Measurements from ENCODE around the gene LLGL2. TPM values are rescaled to one million over a fixed set of nuclear protein-coding genes. Genes with fewer than 3 reads are reported as not detected.
A peak's percentile ranks its signal among the peaks of the same experiment; 100 is the strongest.
"Not testable (repeated sequence)": the region's sequence is repeated elsewhere in the genome, so short reads cannot be mapped to it uniquely, and the experiment has no call there.

LLGL2 gene
- total RNA-seq, result 44.5 and 63.9 TPM in 2 replicates

- Histone ChIP-seq H3K27me3 (ENCODE audit: control insufficient read depth, insufficient read depth, low read length) (no peaks in the 10 kb centered on the region), H3K36me3 (ENCODE audit: control insufficient read depth, insufficient read depth, low read length) (peaks cover 3% of the 10 kb centered on the region), H3K4me3 (ENCODE audit: low read depth, low read length) (peak within 1 kb of the TSS; percentile 80)
- DNase-seq (ENCODE audit: low read depth), result peak; percentile 73
- TF ChIP-seq CTCF (IDR thresholded peaks at IDR 0.05; ENCODE audit: insufficient read depth, low read length, severe bottlenecking), result peak; percentile 76
- FAIRE-seq, result no peak
These were observed at the start of gene LLGL2 for GRCh38 chr17:75524970-75525805. LLGL2 (plus strand) TSS chr17:75525697; CDS start chr17:75543427, 17,730 bp downstream.

- FAIRE-seq (no peak), DNase-seq (ENCODE audit: low read depth) (no peak)
- Histone ChIP-seq H3K27me3 (ENCODE audit: control insufficient read depth, insufficient read depth, low read length) (no peaks in the 10 kb centered on the region), H3K36me3 (ENCODE audit: control insufficient read depth, insufficient read depth, low read length) (peaks cover 10% of the 10 kb centered on the region), H3K4me3 (ENCODE audit: low read depth, low read length) (no peak overlapping the region)
- TF ChIP-seq CTCF (IDR thresholded peaks at IDR 0.05; ENCODE audit: insufficient read depth, low read length, severe bottlenecking), result no peak
These were observed 49.6 kb upstream of the LLGL2 start for GRCh38 chr17:75475851-75476250.

- TF ChIP-seq CTCF (IDR thresholded peaks at IDR 0.05; ENCODE audit: insufficient read depth, low read length, severe bottlenecking), result no peak
- no peak for FAIRE-seq
These were observed 49.2 kb upstream of the LLGL2 start for GRCh38 chr17:75476271-75476671.

GRCh38 chr17:75476752-75477489, 48.6 kb upstream of the LLGL2 start:
- TF ChIP-seq CTCF (IDR thresholded peaks at IDR 0.05; ENCODE audit: insufficient read depth, low read length, severe bottlenecking), result no peak
- peaks cover 10% of the 10 kb centered on the region for H3K36me3 ChIP-seq (ENCODE audit: control insufficient read depth, insufficient read depth, low read length)
- FAIRE-seq (no peak), DNase-seq (ENCODE audit: low read depth) (no peak)
- H3K27me3 ChIP-seq (ENCODE audit: control insufficient read depth, insufficient read depth, low read length), result no peaks in the 10 kb centered on the region
- no peak overlapping the region for H3K4me3 ChIP-seq (ENCODE audit: low read depth, low read length)

More at GRCh38 chr17:75476271-75476671, 49.2 kb upstream of the LLGL2 start:
- no peak for DNase-seq (ENCODE audit: low read depth)
- Histone ChIP-seq H3K36me3 (ENCODE audit: control insufficient read depth, insufficient read depth, low read length) (peaks cover 10% of the 10 kb centered on the region), H3K4me3 (ENCODE audit: low read depth, low read length) (no peak overlapping the region), H3K27me3 (ENCODE audit: control insufficient read depth, insufficient read depth, low read length) (no peaks in the 10 kb centered on the region)

- not testable (repeated sequence) for H3K27me3 ChIP-seq (ENCODE audit: control insufficient read depth, insufficient read depth, low read length); H3K4me3 ChIP-seq (ENCODE audit: low read depth, low read length); H3K36me3 ChIP-seq (ENCODE audit: control insufficient read depth, insufficient read depth, low read length); FAIRE-seq; DNase-seq (ENCODE audit: low read depth)
These were observed 48.0 kb upstream of the LLGL2 start for GRCh38 chr17:75477490-75477862.

- Histone ChIP-seq H3K27me3 (ENCODE audit: control insufficient read depth, insufficient read depth, low read length) (no peaks in the 10 kb centered on the region), H3K36me3 (ENCODE audit: control insufficient read depth, insufficient read depth, low read length) (peaks cover 8% of the 10 kb centered on the region), H3K4me3 (ENCODE audit: low read depth, low read length) (no peak overlapping the region)
- DNase-seq (ENCODE audit: low read depth), result no peak
- FAIRE-seq, result peak; percentile 58
- no peak for TF ChIP-seq CTCF (IDR thresholded peaks at IDR 0.05; ENCODE audit: insufficient read depth, low read length, severe bottlenecking)
These were observed 47.0 kb upstream of the LLGL2 start for GRCh38 chr17:75478508-75478907.
